Left ventricle myocardium inferior (tissue), 1 donor: ENCODE results near the gene ULK4. TPM values are rescaled to one million over a fixed set of nuclear protein-coding genes. Genes with fewer than 3 reads are reported as not detected.
A peak's percentile ranks its signal among the peaks of the same experiment; 100 is the strongest.
"Not testable (repeated sequence)": the region's sequence is repeated elsewhere in the genome, so short reads cannot be mapped to it uniquely, and the experiment has no call there.

Experiments used
- DNase-seq: peaks from one replicate; pipeline ENCODE4 v3.0.0-alpha.2; 2020
- H3K27ac ChIP-seq: fragments of 200-600 bp; replicated peaks from 2 replicates; pipeline ENCODE4 v1.8.0; 2021
- H3K27me3 ChIP-seq: fragments of 200-600 bp; 2 replicates; pipeline ENCODE4 v1.8.0; 2021; ENCODE audit warnings: low read depth
- H3K36me3 ChIP-seq: fragments of 200-600 bp; 2 replicates; pipeline ENCODE4 v1.8.0; 2021
- H3K4me1 ChIP-seq: fragments of 200-600 bp; 2 replicates; pipeline ENCODE4 v1.8.0; 2021
- H3K4me3 ChIP-seq: fragments of 200-600 bp; 2 replicates; pipeline ENCODE4 v1.8.0; 2021; ENCODE audit warnings: mild to moderate bottlenecking, moderate library complexity
- H3K9me3 ChIP-seq: fragments of 200-600 bp; replicated peaks from 2 replicates; pipeline ENCODE4 v1.8.0; 2021
- intact Hi-C: fragments of 100-400 bp; cut with micrococcal nuclease; formaldehyde crosslinking; loops from one replicate; pipeline ENCODE4 v1.11.0; 2022
- total RNA-seq: library from RNA; stranded (reverse); fragmentation: NEBNext Ultra II Directional; extraction: Animal tissue kit (Norgen Biotek cat#: 25700); gene quantifications from one replicate; pipeline ENCODE4 v1.2.1, GENCODE V29; 2021
- TF ChIP-seq, protein P1 (sequence below): fragments of 200-600 bp; IDR thresholded peaks from 2 replicates; pipeline ENCODE4 v1.8.0; 2021; ENCODE audit warnings: antibody characterized with exemption, mild to moderate bottlenecking, borderline replicate concordance
- donor health status: DM: no; HTN: yes; CAD: no; lungs with severe emphysema.

The ULK4 gene
- total RNA-seq, 1 donor from 2014 or later: 1.8 TPM

DNA sequence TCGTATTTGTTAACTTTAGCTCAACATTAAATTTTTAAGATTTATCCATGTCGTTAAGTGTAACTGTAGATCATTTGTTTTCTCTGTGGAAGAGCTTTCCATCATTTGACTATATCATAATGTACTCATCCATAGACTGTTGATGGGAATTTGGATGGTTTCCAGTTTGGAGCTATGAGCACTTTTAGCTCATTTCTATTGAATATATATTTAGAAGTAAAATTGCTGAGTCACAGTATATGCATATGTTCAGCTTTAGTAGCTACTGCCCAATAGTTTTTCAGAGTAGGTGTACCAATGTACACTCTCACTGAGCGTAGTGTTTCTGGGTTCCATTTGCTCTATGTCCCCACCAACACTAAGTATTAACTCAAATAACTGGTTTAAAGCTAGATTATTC is 263.0 kb downstream of the ULK4 start:
- TF ChIP-seq, protein P1, sequence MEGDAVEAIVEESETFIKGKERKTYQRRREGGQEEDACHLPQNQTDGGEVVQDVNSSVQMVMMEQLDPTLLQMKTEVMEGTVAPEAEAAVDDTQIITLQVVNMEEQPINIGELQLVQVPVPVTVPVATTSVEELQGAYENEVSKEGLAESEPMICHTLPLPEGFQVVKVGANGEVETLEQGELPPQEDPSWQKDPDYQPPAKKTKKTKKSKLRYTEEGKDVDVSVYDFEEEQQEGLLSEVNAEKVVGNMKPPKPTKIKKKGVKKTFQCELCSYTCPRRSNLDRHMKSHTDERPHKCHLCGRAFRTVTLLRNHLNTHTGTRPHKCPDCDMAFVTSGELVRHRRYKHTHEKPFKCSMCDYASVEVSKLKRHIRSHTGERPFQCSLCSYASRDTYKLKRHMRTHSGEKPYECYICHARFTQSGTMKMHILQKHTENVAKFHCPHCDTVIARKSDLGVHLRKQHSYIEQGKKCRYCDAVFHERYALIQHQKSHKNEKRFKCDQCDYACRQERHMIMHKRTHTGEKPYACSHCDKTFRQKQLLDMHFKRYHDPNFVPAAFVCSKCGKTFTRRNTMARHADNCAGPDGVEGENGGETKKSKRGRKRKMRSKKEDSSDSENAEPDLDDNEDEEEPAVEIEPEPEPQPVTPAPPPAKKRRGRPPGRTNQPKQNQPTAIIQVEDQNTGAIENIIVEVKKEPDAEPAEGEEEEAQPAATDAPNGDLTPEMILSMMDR: no peak
- DNase-seq: no peak
- Histone ChIP-seq H3K4me3 (no peak overlapping the region), H3K4me1 (no peaks in the 10 kb centered on the region), H3K27ac (no peak overlapping the region), H3K9me3 (no peaks in the 10 kb centered on the region), H3K36me3 (no peaks in the 10 kb centered on the region), H3K27me3 (no peaks in the 10 kb centered on the region)
- intact Hi-C loops: no loop called here

DNA sequence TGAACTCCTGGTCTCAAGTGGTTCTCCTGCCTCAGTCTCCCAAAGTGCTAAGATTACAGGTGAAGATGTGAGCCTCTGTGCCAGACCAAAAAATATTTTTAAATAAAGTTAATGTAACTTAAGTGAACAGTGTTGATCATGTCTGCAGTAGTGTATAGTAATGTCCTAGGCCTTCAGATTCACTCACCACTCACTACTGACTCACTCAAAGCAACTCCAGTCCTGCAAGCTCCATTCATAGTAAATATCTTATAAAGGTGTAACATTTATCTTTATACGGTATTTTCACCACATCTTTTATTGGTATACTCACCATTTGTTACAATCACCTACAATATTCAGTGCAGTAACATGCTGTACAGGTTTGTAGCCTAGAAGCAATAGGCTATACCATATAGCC is 264.2 kb downstream of the ULK4 start:
- no peak overlapping the region for H3K4me3 ChIP-seq
- TF ChIP-seq, protein P1: no peak
- H3K9me3 ChIP-seq: no peaks in the 10 kb centered on the region
- no peak overlapping the region for H3K27ac ChIP-seq
- H3K36me3 ChIP-seq: no peaks in the 10 kb centered on the region
- H3K27me3 ChIP-seq: no peaks in the 10 kb centered on the region
- intact Hi-C loops: no loop called here
- no peak for DNase-seq
- H3K4me1 ChIP-seq: no peaks in the 10 kb centered on the region

DNA sequence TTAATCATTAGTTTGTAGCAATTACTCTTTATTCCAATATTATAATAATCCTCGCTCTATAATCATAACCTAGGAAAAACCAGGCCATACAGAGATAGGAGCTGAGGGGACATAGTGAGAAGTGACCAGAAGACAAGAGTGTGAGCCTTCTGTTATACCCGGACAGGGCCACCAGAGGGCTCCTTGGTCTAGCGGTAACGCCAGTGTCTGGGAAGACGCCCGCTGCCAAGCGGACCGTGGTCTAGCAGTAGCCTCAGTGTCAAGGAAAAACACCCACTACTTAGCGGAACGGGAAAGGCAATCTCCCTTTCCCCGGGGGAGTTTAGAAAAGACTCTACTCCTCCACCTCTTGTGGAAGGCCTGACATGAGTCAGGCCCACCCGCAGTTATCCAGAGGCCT is 266.1 kb downstream of the ULK4 start:
- H3K4me3 ChIP-seq, H3K36me3 ChIP-seq, H3K9me3 ChIP-seq, H3K4me1 ChIP-seq, DNase-seq, H3K27ac ChIP-seq, intact Hi-C loops, H3K27me3 ChIP-seq: not testable (repeated sequence)
- TF ChIP-seq, protein P1: peak; percentile 45

DNA sequence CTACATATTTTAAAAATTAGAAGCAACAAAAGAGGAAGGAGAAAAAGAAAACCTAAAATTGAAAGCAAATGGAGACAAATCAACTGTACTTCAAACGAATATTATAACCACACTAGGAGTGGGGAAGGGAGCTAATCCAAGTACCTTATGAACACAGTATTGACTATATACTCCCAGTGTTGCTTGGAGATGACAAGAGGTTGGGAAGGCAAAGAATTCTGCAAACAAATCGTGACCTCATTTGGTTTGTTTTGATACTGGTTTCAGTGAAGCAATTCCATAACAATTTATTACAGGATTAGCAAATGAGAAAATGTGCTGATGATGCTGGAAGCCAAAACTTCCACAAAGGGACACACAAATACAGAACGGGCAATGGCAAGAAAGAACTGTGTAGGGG is 268.1 kb downstream of the ULK4 start:
- no peak overlapping the region for H3K4me3 ChIP-seq
- H3K9me3 ChIP-seq: no peaks in the 10 kb centered on the region
- no peak overlapping the region for H3K27ac ChIP-seq
- no peaks in the 10 kb centered on the region for H3K4me1 ChIP-seq
- no peaks in the 10 kb centered on the region for H3K27me3 ChIP-seq
- intact Hi-C loops: no loop called here
- H3K36me3 ChIP-seq: no peaks in the 10 kb centered on the region
- DNase-seq: no peak
- TF ChIP-seq, protein P1: no peak

DNA sequence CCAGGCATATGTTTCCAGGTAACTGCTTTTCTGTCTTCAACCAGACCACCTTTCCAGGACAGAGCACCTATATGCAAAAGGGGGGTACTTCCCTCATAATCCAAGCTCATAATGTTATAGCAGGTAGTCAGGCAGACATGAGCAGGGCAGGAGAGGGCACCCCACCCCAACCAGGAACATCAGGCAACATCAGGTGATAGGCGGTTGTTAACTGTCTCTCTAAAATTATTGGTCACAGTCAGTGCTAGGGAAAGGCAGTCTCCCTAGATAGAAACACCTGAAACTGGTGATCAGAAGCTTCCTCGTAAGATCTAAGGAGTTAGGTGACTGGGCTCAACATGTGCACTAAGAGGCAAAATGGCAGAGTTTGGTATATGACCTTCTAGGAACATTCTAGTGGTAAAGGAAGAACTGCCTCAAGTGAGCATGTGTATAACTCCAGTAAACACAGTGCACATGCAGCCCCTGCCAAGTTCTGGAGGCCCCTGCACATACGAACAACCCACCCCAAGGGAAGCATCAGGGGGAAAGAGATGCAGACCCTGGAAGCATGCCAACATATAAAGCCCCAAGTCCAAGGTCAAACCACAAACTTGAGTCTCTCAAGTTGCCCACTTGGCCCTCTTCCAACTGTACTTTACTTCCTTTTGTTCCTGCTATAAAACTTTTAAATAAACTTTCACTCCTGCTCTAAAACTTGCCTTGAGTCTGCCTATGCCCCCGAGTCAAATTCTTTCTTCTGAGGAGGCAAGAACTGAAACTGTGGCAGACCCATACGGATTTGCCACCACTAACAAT is 270.9 kb downstream of the ULK4 start:
- no peak for DNase-seq
- no peak overlapping the region for H3K4me3 ChIP-seq
- no peak overlapping the region for H3K27ac ChIP-seq
- TF ChIP-seq, protein P1: no peak
- intact Hi-C loops: no loop called here
- H3K9me3 ChIP-seq: no peaks in the 10 kb centered on the region
- H3K4me1 ChIP-seq: no peaks in the 10 kb centered on the region
- H3K36me3 ChIP-seq: no peaks in the 10 kb centered on the region
- no peaks in the 10 kb centered on the region for H3K27me3 ChIP-seq
